Gastroesophageal sphincter (tissue), 3 donors: ENCODE data around the gene PLEKHN1.
"Not testable (repeated sequence)": the region's sequence is repeated elsewhere in the genome, so short reads cannot be mapped to it uniquely, and the experiment has no call there.

Experiments
- CTCF ChIP-seq, 4 experiments: fragments of 200-600 bp in 2 of 4; fragments of 450-650 bp in 2 of 4; sonication (generic) in 1 of 4; IDR thresholded peaks; one replicate each; pipeline ENCODE4 v1.5.1; 2017 to 2019; ENCODE audit warnings: antibody characterized with exemption in 4 of 4, mild to moderate bottlenecking in 2 of 4, moderate library complexity in 2 of 4
- EP300 ChIP-seq: sonication (generic); formaldehyde crosslinking; IDR thresholded peaks from one replicate; pipeline ENCODE4 v1.6.1; 2017; ENCODE audit warnings: antibody characterized with exemption, mild to moderate bottlenecking
- POLR2A ChIP-seq, 2 donors: fragments of 450-650 bp; IDR thresholded peaks; one replicate each; pipeline ENCODE4 v1.6.1; 2017; ENCODE audit warnings: antibody characterized with exemption in 2 of 2, mild to moderate bottlenecking in 2 of 2, moderate library complexity in 1 of 2
- POLR2AphosphoS5 ChIP-seq: sonication (generic); formaldehyde crosslinking; IDR thresholded peaks from one replicate; pipeline ENCODE4 v1.6.1; 2017; ENCODE audit warnings: antibody characterized with exemption

- not testable (repeated sequence) for TF ChIP-seq CTCF (IDR thresholded peaks at IDR 0.05); POLR2AphosphoS5; POLR2A (IDR thresholded peaks at IDR 0.05); EP300
Observed at GRCh38 chr1:988061-988460, 21.8 kb downstream of the PLEKHN1 start.
